Activated T-helper 17 cell treated with anti-CD3 and anti-CD28 coated beads, Interleukin-2, amount 50 U/mL, for 72 hours (primary cell): ENCODE data around the gene KCNH2. TPM values are rescaled to one million over a fixed set of nuclear protein-coding genes. Genes with fewer than 3 reads are reported as not detected.

Experiments
- total RNA-seq, 2 donors: library from RNA; stranded (reverse); gene quantifications; one replicate each; pipeline ENCODE4 v1.2.3, GENCODE V29; 2022

The KCNH2 gene
- total RNA-seq, 2 donors from 2014 or later: 0.32 to 0.77 TPM

Other genes starting within 250 kb of the KCNH2 start
- 100 to 1,000 TPM; 106 to 142 TPM for gene GIMAP5, start 240.9 kb downstream of the KCNH2 start, total RNA-seq
- gene TMEM176B, start 178.0 kb downstream of the KCNH2 start, total RNA-seq: not detected
- under 1 TPM in 1 of 2 donors, not detected in 1; 0.45 TPM for gene TMEM176A, start 177.6 kb downstream of the KCNH2 start, total RNA-seq
- not detected for gene AOC1, start 125.8 kb downstream of the KCNH2 start, total RNA-seq
- gene NOS3, start 12.7 kb upstream of the KCNH2 start, total RNA-seq: 10 to 100 TPM in 1 of 2 donors, 1 to 10 TPM in 1; 8.0 to 12.1 TPM
- 10 to 100 TPM in 1 of 2 donors, 1 to 10 TPM in 1; 2.9 to 18.2 TPM for gene ATG9B, start 46.2 kb upstream of the KCNH2 start, total RNA-seq
- gene ABCB8, start 50.1 kb upstream of the KCNH2 start, total RNA-seq: 10 to 100 TPM; 36.4 to 52.0 TPM
- gene ASIC3, start 70.2 kb upstream of the KCNH2 start, total RNA-seq: 1 to 10 TPM; 9.0 to 9.7 TPM
- 10 to 100 TPM in 1 of 2 donors, 1 to 10 TPM in 1; 9.0 to 23.4 TPM for gene CDK5, start 79.6 kb upstream of the KCNH2 start, total RNA-seq
- gene SLC4A2, start 81.3 kb upstream of the KCNH2 start, total RNA-seq: 100 to 1,000 TPM; 114 to 135 TPM
- gene FASTK, start 102.5 kb upstream of the KCNH2 start, total RNA-seq: 10 to 100 TPM; 63.3 to 71.1 TPM
- gene TMUB1, start 105.2 kb upstream of the KCNH2 start, total RNA-seq: 10 to 100 TPM; 72.7 to 78.4 TPM
- gene AGAP3, start 108.2 kb upstream of the KCNH2 start, total RNA-seq: 10 to 100 TPM; 45.0 to 58.6 TPM
- 1 to 10 TPM in 1 of 2 donors, not detected in 1; 1.2 TPM for gene GBX1, start 189.4 kb upstream of the KCNH2 start, total RNA-seq
- gene ASB10, start 208.9 kb upstream of the KCNH2 start, total RNA-seq: not detected
- 1 to 10 TPM in 1 of 2 donors, not detected in 1; 1.2 TPM for gene H2BK1, start 232.2 kb upstream of the KCNH2 start, total RNA-seq
- gene ABCF2, start 248.9 kb upstream of the KCNH2 start, total RNA-seq: 10 to 100 TPM; 26.9 to 55.2 TPM